NB4 (cell line): Measurements from ENCODE around the gene ARHGAP4.

Experiments
- DNase-seq: peaks from one replicate; pipeline ENCODE4 v3.0.0; 2010; ENCODE audit warnings: low read depth
- H3K4me3 ChIP-seq: one replicate; pipeline ENCODE4 v1.5.1; 2011; ENCODE audit warnings: mild to moderate bottlenecking, low read depth, low read length, moderate library complexity
- MYC ChIP-seq: IDR thresholded peaks from 2 replicates; pipeline ENCODE4 v1.6.1; 2011; ENCODE audit warnings: low read depth, low read length
- POLR2A ChIP-seq: IDR thresholded peaks from 2 replicates; pipeline ENCODE4 v1.6.1; 2011; ENCODE audit warnings: mild to moderate bottlenecking; ENCODE audit not compliant: insufficient read length; ENCODE audit errors: extremely low read depth
- TF ChIP-seq, protein P1 (sequence below): IDR thresholded peaks from 2 replicates; pipeline ENCODE4 v1.6.1; 2011; ENCODE audit warnings: low read depth, low read length
- TF ChIP-seq, protein P2 (sequence below): IDR thresholded peaks from one replicate; pipeline ENCODE4 v1.5.1; 2012; ENCODE audit warnings: low read depth, low read length

Gene ARHGAP4

DNA sequence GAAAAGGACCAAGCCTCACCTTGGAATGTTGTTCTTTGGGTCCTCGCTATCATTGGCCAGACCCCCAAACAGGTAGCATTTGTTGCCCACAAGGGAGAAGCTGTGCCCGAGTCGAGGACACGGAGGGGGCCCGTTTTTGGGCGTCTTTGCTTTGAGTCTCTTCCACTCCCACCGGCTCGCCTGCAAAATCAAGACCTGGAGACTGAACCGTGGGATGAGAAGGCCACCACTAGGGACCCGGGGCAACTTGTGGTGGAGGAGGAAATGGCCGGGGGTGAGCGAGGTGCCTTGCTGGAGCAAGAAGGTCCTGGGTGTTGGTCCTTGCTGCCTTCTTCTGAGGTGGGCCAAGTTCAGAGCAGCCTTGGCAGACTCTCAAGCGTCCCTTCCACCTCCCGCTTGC lies 38.0 kb upstream of the ARHGAP4 start:
- DNase-seq = no peak
- H3K4me3 ChIP-seq = no peak overlapping the region
- TF ChIP-seq MYC (no peak), POLR2A (no peak)
- TF ChIP-seq, protein P1, sequence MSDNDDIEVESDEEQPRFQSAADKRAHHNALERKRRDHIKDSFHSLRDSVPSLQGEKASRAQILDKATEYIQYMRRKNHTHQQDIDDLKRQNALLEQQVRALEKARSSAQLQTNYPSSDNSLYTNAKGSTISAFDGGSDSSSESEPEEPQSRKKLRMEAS = no peak
- TF ChIP-seq, protein P2, sequence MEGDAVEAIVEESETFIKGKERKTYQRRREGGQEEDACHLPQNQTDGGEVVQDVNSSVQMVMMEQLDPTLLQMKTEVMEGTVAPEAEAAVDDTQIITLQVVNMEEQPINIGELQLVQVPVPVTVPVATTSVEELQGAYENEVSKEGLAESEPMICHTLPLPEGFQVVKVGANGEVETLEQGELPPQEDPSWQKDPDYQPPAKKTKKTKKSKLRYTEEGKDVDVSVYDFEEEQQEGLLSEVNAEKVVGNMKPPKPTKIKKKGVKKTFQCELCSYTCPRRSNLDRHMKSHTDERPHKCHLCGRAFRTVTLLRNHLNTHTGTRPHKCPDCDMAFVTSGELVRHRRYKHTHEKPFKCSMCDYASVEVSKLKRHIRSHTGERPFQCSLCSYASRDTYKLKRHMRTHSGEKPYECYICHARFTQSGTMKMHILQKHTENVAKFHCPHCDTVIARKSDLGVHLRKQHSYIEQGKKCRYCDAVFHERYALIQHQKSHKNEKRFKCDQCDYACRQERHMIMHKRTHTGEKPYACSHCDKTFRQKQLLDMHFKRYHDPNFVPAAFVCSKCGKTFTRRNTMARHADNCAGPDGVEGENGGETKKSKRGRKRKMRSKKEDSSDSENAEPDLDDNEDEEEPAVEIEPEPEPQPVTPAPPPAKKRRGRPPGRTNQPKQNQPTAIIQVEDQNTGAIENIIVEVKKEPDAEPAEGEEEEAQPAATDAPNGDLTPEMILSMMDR = no peak

DNA sequence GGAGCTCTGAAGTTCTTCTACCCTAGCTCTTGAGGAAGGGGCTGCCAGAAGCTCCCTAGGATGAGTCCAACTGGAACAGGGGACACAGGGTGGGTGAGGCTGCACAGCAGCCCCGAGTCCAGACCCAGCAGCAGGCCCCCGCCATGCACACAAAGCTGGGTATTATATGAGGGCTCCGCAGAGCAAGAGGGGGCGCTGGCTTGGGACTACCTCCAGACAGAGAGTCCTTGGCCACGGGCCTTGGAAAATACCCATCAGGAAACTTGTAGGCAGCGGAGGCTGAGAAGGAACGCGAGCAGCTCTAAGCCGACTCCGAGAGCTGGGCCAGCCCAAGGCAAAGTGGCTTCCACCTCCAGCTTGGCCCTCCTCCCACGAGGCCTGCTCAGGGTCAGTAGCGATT lies 37.5 kb upstream of the ARHGAP4 start:
- TF ChIP-seq POLR2A (no peak), MYC (no peak)
- TF ChIP-seq, protein P1 = no peak
- TF ChIP-seq, protein P2 = no peak
- DNase-seq = no peak

DNA sequence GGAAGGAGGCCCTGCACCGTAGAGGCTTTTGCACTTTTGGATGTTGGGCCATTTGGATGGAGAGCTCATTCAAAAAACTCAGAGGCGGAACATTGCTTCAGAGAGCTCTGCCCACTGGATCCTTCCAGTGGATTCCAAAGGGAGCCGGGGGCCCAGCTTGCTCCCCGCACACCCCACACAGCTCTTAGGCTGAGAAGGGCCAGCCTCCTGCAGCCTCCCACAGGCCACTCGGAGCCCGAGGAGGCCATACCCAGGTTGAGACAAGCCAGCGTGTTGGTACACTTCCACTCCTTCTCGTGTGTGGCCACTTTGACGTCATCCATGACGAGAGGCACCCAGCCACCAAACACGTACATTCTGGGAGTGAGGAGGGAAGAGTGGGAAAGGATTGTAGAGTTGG lies 35.2 kb upstream of the ARHGAP4 start:
- TF ChIP-seq MYC (no peak), POLR2A (no peak)
- TF ChIP-seq, protein P1 = no peak
- TF ChIP-seq, protein P2 = no peak
- H3K4me3 ChIP-seq = no peak overlapping the region
- no peak for DNase-seq

More for the DNA sequence above, 37.5 kb upstream of the ARHGAP4 start:
- no peak overlapping the region for H3K4me3 ChIP-seq

DNA sequence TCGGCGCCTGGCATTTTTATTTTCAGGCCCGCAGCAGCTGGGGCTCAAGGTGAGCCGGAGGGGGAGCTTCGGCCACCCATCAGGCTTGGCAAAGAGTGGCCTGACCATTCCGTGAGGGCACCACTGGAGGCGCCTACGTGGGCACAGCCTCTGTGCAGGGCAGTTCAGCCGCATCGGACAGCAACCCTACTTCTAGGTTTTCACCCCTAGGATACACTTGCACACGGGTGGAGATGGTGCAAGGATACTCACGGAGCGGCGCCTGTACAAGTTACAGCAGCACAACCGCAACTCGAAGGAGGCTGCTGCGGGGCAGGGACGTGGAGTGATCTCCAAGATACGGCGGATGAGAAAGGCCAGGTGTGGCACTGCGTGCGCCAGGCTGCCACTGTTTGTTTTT lies 34.7 kb upstream of the ARHGAP4 start:
- TF ChIP-seq, protein P2 = no peak
- TF ChIP-seq, protein P1 = no peak
- TF ChIP-seq POLR2A = no peak
- no peak for TF ChIP-seq MYC
- no peak overlapping the region for H3K4me3 ChIP-seq
- no peak for DNase-seq

DNA sequence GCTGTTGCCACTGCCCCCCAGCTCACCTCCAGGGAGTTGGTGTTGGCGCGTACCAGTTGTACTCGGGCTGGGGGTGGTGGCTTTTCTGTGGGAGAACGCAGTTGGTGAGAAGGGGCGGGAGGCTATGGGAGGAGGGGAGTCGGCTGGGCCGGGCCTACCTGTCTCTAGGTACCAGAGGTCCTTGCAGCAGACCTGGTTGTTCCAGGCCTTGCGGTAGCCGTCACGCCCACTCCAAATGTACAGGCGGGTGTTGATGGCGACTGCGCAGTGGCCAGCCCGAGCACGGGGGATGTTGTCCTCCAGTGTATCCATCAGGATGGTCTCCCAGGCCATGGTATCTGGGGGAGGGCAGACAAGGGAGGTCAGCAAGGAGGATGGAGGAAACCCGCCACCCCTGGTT lies 34.0 kb upstream of the ARHGAP4 start:
- no peak overlapping the region for H3K4me3 ChIP-seq
- TF ChIP-seq POLR2A = no peak
- no peak for TF ChIP-seq MYC
- TF ChIP-seq, protein P2 = no peak
- TF ChIP-seq, protein P1 = no peak
- DNase-seq = no peak

DNA sequence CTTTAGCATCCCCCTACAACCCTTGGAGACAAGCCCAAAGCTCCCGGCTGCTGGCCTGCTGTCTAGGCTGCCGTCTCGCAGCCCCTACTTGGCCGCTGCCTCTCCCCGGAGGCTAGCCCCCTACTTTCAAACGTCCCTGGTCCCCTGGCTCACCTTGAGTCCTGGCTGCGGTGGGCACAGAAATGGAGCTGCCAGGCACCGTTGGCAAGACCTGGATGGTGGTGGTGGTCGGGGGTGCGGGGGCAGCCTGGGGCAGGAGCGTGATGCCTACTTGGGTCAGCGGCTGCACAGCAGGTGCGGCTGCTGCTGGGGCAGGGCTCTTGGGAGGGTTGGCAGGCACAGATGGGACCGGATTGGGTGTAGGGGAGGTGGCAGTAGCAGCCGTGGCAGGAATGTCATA lies 33.6 kb upstream of the ARHGAP4 start:
- no peak for DNase-seq
- TF ChIP-seq, protein P1 = no peak
- TF ChIP-seq, protein P2 = no peak
- TF ChIP-seq MYC (no peak), POLR2A (no peak)
- H3K4me3 ChIP-seq = no peak overlapping the region
